Naive thymus-derived CD4-positive, alpha-beta T cell (primary cell): ENCODE data around the gene NEK9. TPM values are rescaled to one million over a fixed set of nuclear protein-coding genes. Genes with fewer than 3 reads are reported as not detected.
"Not testable (repeated sequence)": the region's sequence is repeated elsewhere in the genome, so short reads cannot be mapped to it uniquely, and the experiment has no call there.

ENCODE experiments used
- ATAC-seq: fragments of 150-1000 bp; cut with Tn5 transposase; 2 replicates; pipeline ENCODE4 v1.10.0; 2021; ENCODE audit warnings: mild to moderate bottlenecking, moderate library complexity
- CTCF ChIA-PET: fragments of 350-600 bp; sonication (Branson Sonifier 250); formaldehyde crosslinking; loops from one replicate; lab custom pipeline; 2021; ENCODE audit warnings: antibody characterized with exemption; lab: Charles Lee
- POLR2A ChIA-PET: fragments of 350-600 bp; sonication (Branson Sonifier 250); formaldehyde crosslinking; loops from one replicate; lab custom pipeline; 2021; ENCODE audit warnings: antibody characterized with exemption, inconsistent platforms; lab: Charles Lee
- DNase-seq, 9 donors: peaks; one replicate each; pipeline versions ENCODE4 v3.0.0 to v3.0.0-alpha.2; 2020 to 2022; ENCODE audit warnings: mixed read lengths in 1 of 9
- H3K27ac ChIP-seq: one replicate; pipeline ENCODE4 v1.7.0; 2013; ENCODE audit warnings: mild to moderate bottlenecking, low read depth, low read length, moderate library complexity
- H3K27me3 ChIP-seq, 2 donors: one replicate each; pipeline ENCODE4 v1.7.0; 2013; ENCODE audit warnings: low read length in 2 of 2, mild to moderate bottlenecking in 2 of 2, moderate library complexity in 2 of 2; ENCODE audit not compliant: control insufficient read depth in 2 of 2, insufficient read depth in 2 of 2
- H3K36me3 ChIP-seq, 3 experiments: 1 replicate in 2 of 3; 2 replicates in 1 of 3; pipeline ENCODE4 v1.7.0; 2013; ENCODE audit warnings: low read length in 3 of 3, mild to moderate bottlenecking in 3 of 3, moderate library complexity in 1 of 3; ENCODE audit not compliant: insufficient read depth in 3 of 3, control insufficient read depth in 2 of 3
- H3K4me1 ChIP-seq, 2 donors: one replicate each; pipeline ENCODE4 v1.7.0; 2013; ENCODE audit warnings: low read length in 2 of 2, mild to moderate bottlenecking in 2 of 2, moderate library complexity in 1 of 2; ENCODE audit not compliant: control insufficient read depth in 2 of 2, insufficient read depth in 2 of 2
- H3K4me3 ChIP-seq: 2 replicates; pipeline ENCODE4 v1.7.0; 2013; ENCODE audit warnings: mild to moderate bottlenecking, low read length
- H3K9me3 ChIP-seq, 3 experiments: 1 replicate in 2 of 3; 2 replicates in 1 of 3; pipeline ENCODE4 v1.7.0; 2013; ENCODE audit warnings: low read length in 3 of 3; ENCODE audit not compliant: control insufficient read depth in 2 of 3
- H3K27ac Mint-ChIP-seq, 9 donors: one replicate each; pipeline ENCODE4 v1.8.0; 2020 to 2022; ENCODE audit warnings: mixed read lengths in 9 of 9, mild to moderate bottlenecking in 8 of 9, moderate library complexity in 5 of 9, inconsistent platforms in 2 of 9
- H3K27me3 Mint-ChIP-seq, 5 donors: one replicate each; pipeline ENCODE4 v1.8.0; 2021 to 2022; ENCODE audit warnings: mixed read lengths in 5 of 5, mild to moderate bottlenecking in 1 of 5
- H3K36me3 Mint-ChIP-seq, 5 donors: one replicate each; pipeline ENCODE4 v1.8.0; 2020 to 2022; ENCODE audit warnings: mixed read lengths in 5 of 5, mild to moderate bottlenecking in 3 of 5, inconsistent platforms in 1 of 5
- H3K4me1 Mint-ChIP-seq, 7 donors: one replicate each; pipeline ENCODE4 v1.8.0; 2020 to 2022; ENCODE audit warnings: mixed read lengths in 7 of 7, mild to moderate bottlenecking in 3 of 7, inconsistent platforms in 1 of 7
- H3K4me3 Mint-ChIP-seq, 10 donors: one replicate each; pipeline ENCODE4 v1.8.0; 2020 to 2022; ENCODE audit warnings: mild to moderate bottlenecking in 10 of 10, mixed read lengths in 10 of 10, moderate library complexity in 6 of 10, inconsistent platforms in 2 of 10
- H3K9me3 Mint-ChIP-seq, 11 donors: one replicate each; pipeline ENCODE4 v1.8.0; 2020 to 2022; ENCODE audit warnings: mixed read lengths in 11 of 11, mild to moderate bottlenecking in 4 of 11, inconsistent platforms in 1 of 11, moderate library complexity in 1 of 11
- intact Hi-C, 2 donors: fragments of 100-400 bp; cut with micrococcal nuclease; formaldehyde crosslinking; loops; one replicate each; pipeline ENCODE4 v1.15.1; 2023
- polyA plus RNA-seq, 2 donors: library from polyadenylated mRNA; unstranded; fragments of 300-500 nt; fragmentation: Illumina TruSeq; gene quantifications; one replicate each; pipeline ENCODE4 v1.2.3, GENCODE V29; 2021
- total RNA-seq, 6 experiments: library from RNA in 5 of 6; stranded (reverse) in 5 of 6; gene quantifications; 1 replicate in 5 of 6; 2 replicates in 1 of 6; pipeline ENCODE4 v1.2.3 and lab custom pipeline; 2021 to 2026

NEK9 gene
- total and polyA plus RNA-seq, 7 experiments from 2014 or later, result 16.6 to 141 (median 83.4) TPM

- intact Hi-C loops, result no loop called here
- DNase-seq (no peak), ATAC-seq (no peak)
- ChIA-PET POLR2A (no interaction called here), CTCF (interaction anchor here (1.2 kb wide), 1 partner anchor 11 kb away, joined by 6 read pairs; no protein-coding TSS in a partner anchor)
- H3K27me3 ChIP-seq, result no peaks in the 10 kb centered on the region
- H3K4me1 ChIP-seq, result no peaks in the 10 kb centered on the region
- H3K27ac ChIP-seq, result no peak overlapping the region
- H3K27ac Mint-ChIP-seq, result peak overlapping the region in 5 of 9 donors; percentile 18 to 64 (median 51)
- no peak overlapping the region for H3K4me3 ChIP-seq
- H3K36me3 Mint-ChIP-seq, result peaks cover 0 to 8% (median 5%) of the 10 kb centered on the region in 5 donors
- H3K9me3 ChIP-seq, result no peaks in the 10 kb centered on the region
- no peak overlapping the region for H3K4me3 Mint-ChIP-seq
- H3K9me3 Mint-ChIP-seq, result no peaks in the 10 kb centered on the region
- H3K27me3 Mint-ChIP-seq, result no peaks in the 10 kb centered on the region
- peaks cover 0 to 9% (median 0%) of the 10 kb centered on the region in 7 donors for H3K4me1 Mint-ChIP-seq
- peaks cover 0 to 10% (median 0%) of the 10 kb centered on the region in 3 experiments for H3K36me3 ChIP-seq
Measured at GRCh38 chr14:75077794-75078193, 49.1 kb downstream of the NEK9 start.

GRCh38 chr14:75070383-75070782, 56.5 kb downstream of the NEK9 start:
- H3K36me3 ChIP-seq, result no peaks in the 10 kb centered on the region
- peaks cover 0 to 5% (median 0%) of the 10 kb centered on the region in 5 donors for H3K36me3 Mint-ChIP-seq
- H3K4me3 ChIP-seq, result no peak overlapping the region
- intact Hi-C loops, result no loop called here
- DNase-seq (no peak), ATAC-seq (no peak)
- H3K9me3 Mint-ChIP-seq, result no peaks in the 10 kb centered on the region
- H3K9me3 ChIP-seq, result no peaks in the 10 kb centered on the region
- peaks cover 0 to 10% (median 5%) of the 10 kb centered on the region in 7 donors for H3K4me1 Mint-ChIP-seq
- H3K27me3 Mint-ChIP-seq, result peaks cover 0 to 3% (median 0%) of the 10 kb centered on the region in 5 donors
- H3K4me1 ChIP-seq, result peaks cover 7 to 8% of the 10 kb centered on the region in 2 donors
- POLR2A ChIA-PET, result interaction anchor here (0.7 kb wide), 1 partner anchor 22 kb away, joined by 3 read pairs; no protein-coding TSS in a partner anchor
- H3K4me3 Mint-ChIP-seq, result peak overlapping the region in 4 of 10 donors; percentile 36 to 82 (median 64)
- no peak overlapping the region for H3K27ac Mint-ChIP-seq
- no peak overlapping the region for H3K27ac ChIP-seq
- CTCF ChIA-PET, result no interaction called here
- no peaks in the 10 kb centered on the region for H3K27me3 ChIP-seq

GRCh38 chr14:75069811-75070145, 57.1 kb downstream of the NEK9 start:
- Mint-ChIP-seq H3K36me3 (peaks cover 0 to under 1% (median 0%) of the 10 kb centered on the region in 5 donors), H3K4me1 (peaks cover 0 to 12% (median 5%) of the 10 kb centered on the region in 7 donors), H3K27me3 (peaks cover 0 to 3% (median 0%) of the 10 kb centered on the region in 5 donors), H3K27ac (peak overlapping the region in 1 of 9 donors; percentile 81), H3K9me3 (no peaks in the 10 kb centered on the region), H3K4me3 (peak overlapping the region in 5 of 10 donors; percentile 52 to 82 (median 72))
- Histone ChIP-seq H3K36me3 (no peaks in the 10 kb centered on the region), H3K27me3 (no peaks in the 10 kb centered on the region), H3K9me3 (no peaks in the 10 kb centered on the region), H3K4me3 (peak overlapping the region; percentile 69), H3K27ac (peak overlapping the region; percentile 46), H3K4me1 (peaks cover 7 to 8% of the 10 kb centered on the region in 2 donors)
- no peak for ATAC-seq
- intact Hi-C loops, result loop anchor here in 1 of 2 donors (2.0 to 5.0 kb wide), 2 partner anchors 19 to 122 kb away; partner anchors contain the start of gene MLH3
- ChIA-PET POLR2A (interaction anchor here (0.7 kb wide), 1 partner anchor 22 kb away, joined by 3 read pairs; no protein-coding TSS in a partner anchor), CTCF (no interaction called here)
- no peak for DNase-seq

- peak within 1 kb of the TSS in 6 of 10 donors; percentile 36 to 82 (median 68) for H3K4me3 Mint-ChIP-seq
- ChIA-PET POLR2A (no interaction called here), CTCF (no interaction called here)
- no peaks in the 10 kb centered on the region for H3K36me3 Mint-ChIP-seq
- H3K27me3 Mint-ChIP-seq, result peaks cover 0 to 3% (median 0%) of the 10 kb centered on the region in 5 donors
- DNase-seq, result peak; percentile 11 to 82 (median 34)
- peak within 1 kb of the TSS in 2 of 9 donors; percentile 15 to 81 for H3K27ac Mint-ChIP-seq
- no peaks in the 10 kb centered on the region for H3K9me3 ChIP-seq
- peak; percentile 85 for ATAC-seq
- H3K4me1 Mint-ChIP-seq, result peaks cover 2 to 15% (median 6%) of the 10 kb centered on the region in 7 donors
- no peaks in the 10 kb centered on the region for H3K36me3 ChIP-seq
- H3K27me3 ChIP-seq, result no peaks in the 10 kb centered on the region
- H3K4me3 ChIP-seq, result peak within 1 kb of the TSS; percentile 69
- H3K4me1 ChIP-seq, result peaks cover 7 to 8% of the 10 kb centered on the region in 2 donors
- peak within 1 kb of the TSS; percentile 46 for H3K27ac ChIP-seq
- no peaks in the 10 kb centered on the region for H3K9me3 Mint-ChIP-seq
- intact Hi-C loops, result loop anchor here in 1 of 2 donors (2.0 to 5.0 kb wide), 2 partner anchors 18 to 122 kb away; partner anchors contain the start of gene MLH3
Measured at GRCh38 chr14:75069121-75069810, 57.6 kb downstream of the NEK9 start, which contains the start of gene ZC2HC1C. ZC2HC1C (plus strand) TSS chr14:75069641; CDS start chr14:75070574, 933 bp downstream.

- Histone ChIP-seq H3K27ac (peak overlapping the region; percentile 46), H3K4me3 (peak overlapping the region; percentile 69), H3K36me3 (peaks cover 0 to 4% (median 0%) of the 10 kb centered on the region in 3 experiments), H3K9me3 (no peaks in the 10 kb centered on the region), H3K4me1 (peaks cover 7 to 8% of the 10 kb centered on the region in 2 donors), H3K27me3 (no peaks in the 10 kb centered on the region)
- Mint-ChIP-seq H3K36me3 (no peaks in the 10 kb centered on the region), H3K27me3 (peaks cover 0 to 3% (median 0%) of the 10 kb centered on the region in 5 donors), H3K4me1 (peaks cover 9 to 19% (median 12%) of the 10 kb centered on the region in 7 donors), H3K27ac (peak overlapping the region in 1 of 9 donors; percentile 15), H3K4me3 (peak overlapping the region in 1 of 10 donors; percentile 67), H3K9me3 (no peaks in the 10 kb centered on the region)
- POLR2A ChIA-PET, result interaction anchor here (0.7 kb wide), 1 partner anchor 12 kb away, joined by 3 read pairs; no protein-coding TSS in a partner anchor
- CTCF ChIA-PET, result interaction anchor here (0.6 kb wide), 1 partner anchor 188 kb away, joined by 3 read pairs; no protein-coding TSS in a partner anchor
- peak; percentile 6 for ATAC-seq
- DNase-seq, result no peak
- intact Hi-C loops, result loop anchor here in 1 of 2 donors (2.0 to 5.0 kb wide), 2 partner anchors 18 to 121 kb away; partner anchors contain the start of gene MLH3
Measured at GRCh38 chr14:75068294-75069120, 58.3 kb downstream of the NEK9 start.

- H3K4me3 Mint-ChIP-seq, H3K27ac Mint-ChIP-seq, H3K27ac ChIP-seq, H3K36me3 ChIP-seq, H3K36me3 Mint-ChIP-seq, H3K9me3 ChIP-seq, H3K27me3 ChIP-seq, H3K9me3 Mint-ChIP-seq, ATAC-seq, DNase-seq, H3K27me3 Mint-ChIP-seq, H3K4me3 ChIP-seq: not testable (repeated sequence)
- peaks cover 10 to 16% of the 10 kb centered on the region in 2 donors for H3K4me1 ChIP-seq
- intact Hi-C loops, result loop anchor here in 1 of 2 donors (2.0 to 5.0 kb wide), 2 partner anchors 17 to 120 kb away; partner anchors contain the start of gene MLH3
- H3K4me1 Mint-ChIP-seq, result peaks cover 16 to 26% (median 20%) of the 10 kb centered on the region in 7 donors
- POLR2A ChIA-PET, result interaction anchor here (0.7 kb wide), 1 partner anchor 11 kb away, joined by 3 read pairs; no protein-coding TSS in a partner anchor
- CTCF ChIA-PET, result interaction anchor here (0.6 kb wide), 1 partner anchor 187 kb away, joined by 3 read pairs; no protein-coding TSS in a partner anchor
Measured at GRCh38 chr14:75067765-75068164, 59.1 kb downstream of the NEK9 start.
